Right kidney (tissue), 9 donors: ENCODE results near the gene KRTAP5-4.
"Not testable (repeated sequence)": the region's sequence is repeated elsewhere in the genome, so short reads cannot be mapped to it uniquely, and the experiment has no call there.

Experiments used
- DNase-seq: peaks from one replicate; pipeline ENCODE4 v3.0.0-alpha.2; 2016
- long read RNA-seq, 8 donors: transcript quantifications; one replicate each; lab custom pipeline, GENCODE V29; 2026

Gene KRTAP5-4
- long read RNA-seq, donor 1 = 0 reads
- long read RNA-seq, donor 2 = 0 reads
- long read RNA-seq, donor 3 = 0 reads
- long read RNA-seq, donor 4 = 0 reads
- long read RNA-seq, donor 5 = 0 reads
- long read RNA-seq, donor 6 = 0 reads
- long read RNA-seq, donor 7 = 0 reads
- long read RNA-seq, donor 8 = 0 reads

GRCh38 chr11:1622086-1622485 is at the start of gene KRTAP5-4:
Gene KRTAP5-4, minus strand, starts transcription at chr11:1622138. Its CDS starts 45 bp downstream, at chr11:1622093.
- DNase-seq = no peak

GRCh38 chr11:1671658-1672057 is 49.7 kb upstream of the KRTAP5-4 start:
- no peak for DNase-seq

- DNase-seq = no peak
Observed at GRCh38 chr11:1670905-1671371, 49.0 kb upstream of the KRTAP5-4 start.

- DNase-seq = not testable (repeated sequence)
Observed at GRCh38 chr11:1670457-1670856, 48.5 kb upstream of the KRTAP5-4 start.

GRCh38 chr11:1669546-1670218 is 47.7 kb upstream of the KRTAP5-4 start:
- no peak for DNase-seq

GRCh38 chr11:1668911-1669473 is 47.1 kb upstream of the KRTAP5-4 start:
- DNase-seq = no peak

GRCh38 chr11:1667906-1668305 is 46.0 kb upstream of the KRTAP5-4 start:
- DNase-seq = peak; percentile 55

- no peak for DNase-seq
Observed at GRCh38 chr11:1667121-1667850, 45.3 kb upstream of the KRTAP5-4 start.

GRCh38 chr11:1665313-1665712 is 43.4 kb upstream of the KRTAP5-4 start:
- DNase-seq = no peak

GRCh38 chr11:1662699-1663283 is 40.9 kb upstream of the KRTAP5-4 start:
- DNase-seq = not testable (repeated sequence)

GRCh38 chr11:1661454-1662269 is 39.7 kb upstream of the KRTAP5-4 start:
- not testable (repeated sequence) for DNase-seq

- no peak for DNase-seq
Observed at GRCh38 chr11:1660111-1660867, 38.4 kb upstream of the KRTAP5-4 start.

- DNase-seq = no peak
Observed at GRCh38 chr11:1659506-1659905, 37.6 kb upstream of the KRTAP5-4 start.

GRCh38 chr11:1656670-1657069 is 34.7 kb upstream of the KRTAP5-4 start:
- no peak for DNase-seq

GRCh38 chr11:1656061-1656441 is 34.1 kb upstream of the KRTAP5-4 start:
- DNase-seq = no peak

- DNase-seq = no peak
Observed at GRCh38 chr11:1655168-1656060, 33.5 kb upstream of the KRTAP5-4 start.

- no peak for DNase-seq
Observed at GRCh38 chr11:1654388-1655167, 32.6 kb upstream of the KRTAP5-4 start.

- no peak for DNase-seq
Observed at GRCh38 chr11:1653541-1654387, 31.8 kb upstream of the KRTAP5-4 start.
